ENCODE results near the gene LNPK.

DNA sequence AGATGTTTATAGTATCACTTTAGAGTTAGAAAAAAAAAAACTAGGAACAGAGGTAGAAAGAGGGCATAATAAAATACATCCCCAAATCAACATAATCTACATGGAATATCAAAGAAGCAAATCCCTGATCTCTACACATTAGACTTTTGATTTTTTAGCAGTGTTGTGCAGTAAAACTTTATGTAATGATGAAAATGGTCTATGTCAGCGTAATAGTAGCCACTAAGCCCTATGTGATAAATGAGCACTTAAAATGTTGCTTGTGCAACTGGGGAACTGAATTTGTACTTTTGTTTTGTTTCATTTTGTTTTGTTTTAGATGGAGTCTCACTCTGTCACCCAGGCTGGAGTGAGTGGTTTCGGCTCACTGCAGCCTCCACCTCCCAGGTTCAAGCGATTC lies 36.3 kb downstream of the LNPK start:
- TF ChIP-seq, protein P1, sequence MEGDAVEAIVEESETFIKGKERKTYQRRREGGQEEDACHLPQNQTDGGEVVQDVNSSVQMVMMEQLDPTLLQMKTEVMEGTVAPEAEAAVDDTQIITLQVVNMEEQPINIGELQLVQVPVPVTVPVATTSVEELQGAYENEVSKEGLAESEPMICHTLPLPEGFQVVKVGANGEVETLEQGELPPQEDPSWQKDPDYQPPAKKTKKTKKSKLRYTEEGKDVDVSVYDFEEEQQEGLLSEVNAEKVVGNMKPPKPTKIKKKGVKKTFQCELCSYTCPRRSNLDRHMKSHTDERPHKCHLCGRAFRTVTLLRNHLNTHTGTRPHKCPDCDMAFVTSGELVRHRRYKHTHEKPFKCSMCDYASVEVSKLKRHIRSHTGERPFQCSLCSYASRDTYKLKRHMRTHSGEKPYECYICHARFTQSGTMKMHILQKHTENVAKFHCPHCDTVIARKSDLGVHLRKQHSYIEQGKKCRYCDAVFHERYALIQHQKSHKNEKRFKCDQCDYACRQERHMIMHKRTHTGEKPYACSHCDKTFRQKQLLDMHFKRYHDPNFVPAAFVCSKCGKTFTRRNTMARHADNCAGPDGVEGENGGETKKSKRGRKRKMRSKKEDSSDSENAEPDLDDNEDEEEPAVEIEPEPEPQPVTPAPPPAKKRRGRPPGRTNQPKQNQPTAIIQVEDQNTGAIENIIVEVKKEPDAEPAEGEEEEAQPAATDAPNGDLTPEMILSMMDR (IDR thresholded peaks at IDR 0.05), result no peak
- no peak for TF ChIP-seq POLR2A (IDR thresholded peaks at IDR 0.05)
